OCI-LY1 (cell line): ENCODE data around the gene TBC1D16.

ENCODE experiments used
- H2AFZ ChIP-seq: fragments of 200-600 bp; sonication (generic), shearing (Covaris generic); 2 replicates; pipeline ENCODE4 v1.6.0; 2014; ENCODE audit warnings: antibody characterized with exemption, mild to moderate bottlenecking, low read length
- H3F3A ChIP-seq: fragments of 200-600 bp; sonication (generic), shearing (Covaris generic); 2 replicates; pipeline ENCODE4 v1.6.0; 2014; ENCODE audit warnings: mild to moderate bottlenecking, antibody characterized with exemption, low read length, moderate library complexity; ENCODE audit not compliant: insufficient read depth
- H3K27ac ChIP-seq: fragments of 200-600 bp; sonication (generic); 2 replicates; pipeline ENCODE4 v1.5.1; 2014; ENCODE audit warnings: low read length, mixed run types, mild to moderate bottlenecking, low read depth; ENCODE audit not compliant: poor library complexity, severe bottlenecking
- H3K27me3 ChIP-seq: fragments of 200-600 bp; sonication (generic); 2 replicates; pipeline ENCODE4 v1.6.0; 2014; ENCODE audit warnings: antibody characterized with exemption, mild to moderate bottlenecking, low read length, moderate library complexity; ENCODE audit not compliant: insufficient read depth
- H3K36me3 ChIP-seq: fragments of 200-600 bp; sonication (generic); 2 replicates; pipeline ENCODE4 v1.6.1; 2014; ENCODE audit warnings: mild to moderate bottlenecking, antibody characterized with exemption, low read length, moderate library complexity, mixed read lengths; ENCODE audit not compliant: insufficient read depth
- H3K4me1 ChIP-seq: fragments of 200-600 bp; sonication (generic); 2 replicates; pipeline ENCODE4 v1.5.1; 2014; ENCODE audit warnings: mild to moderate bottlenecking, low read length, moderate library complexity; ENCODE audit not compliant: insufficient read depth, severe bottlenecking
- H3K4me2 ChIP-seq: fragments of 200-600 bp; sonication (generic), shearing (Covaris generic); 2 replicates; pipeline ENCODE4 v1.6.1; 2014; ENCODE audit warnings: low read length
- H3K4me3 ChIP-seq: fragments of 200-600 bp; sonication (generic); 2 replicates; pipeline ENCODE4 v1.5.1; 2014; ENCODE audit warnings: low read length, low read depth, mild to moderate bottlenecking, mixed read lengths; ENCODE audit not compliant: poor library complexity, severe bottlenecking
- H3K79me2 ChIP-seq: fragments of 200-600 bp; shearing (Covaris generic); 2 replicates; pipeline ENCODE4 v1.6.1; 2016; ENCODE audit warnings: mixed run types, low read length, mixed read lengths; ENCODE audit not compliant: insufficient read depth
- H3K9ac ChIP-seq: fragments of 200-600 bp; sonication (generic), shearing (Covaris generic); 2 replicates; pipeline ENCODE4 v1.6.1; 2014; ENCODE audit warnings: mild to moderate bottlenecking, low read length, mixed read lengths
- H3K9me2 ChIP-seq: fragments of 200-600 bp; sonication (generic), shearing (Covaris generic); 2 replicates; pipeline ENCODE4 v1.6.1; 2014; ENCODE audit warnings: low read depth, mild to moderate bottlenecking, low read length, mixed read lengths
- H3K9me3 ChIP-seq: fragments of 200-600 bp; shearing (Covaris generic); 2 replicates; pipeline ENCODE4 v1.6.1; 2014; ENCODE audit warnings: low read length, mixed read lengths
- H4K20me1 ChIP-seq: fragments of 200-600 bp; sonication (generic), shearing (Covaris generic); 2 replicates; pipeline ENCODE4 v1.6.0; 2016; ENCODE audit warnings: mild to moderate bottlenecking, low read length; ENCODE audit not compliant: insufficient read depth
- EZH2 ChIP-seq: fragments of 200-600 bp; sonication (generic), shearing (Covaris generic); IDR thresholded peaks from 2 replicates; pipeline ENCODE4 v1.8.0; 2017; ENCODE audit warnings: borderline replicate concordance, mixed run types, mild to moderate bottlenecking, antibody characterized with exemption, low read length, moderate library complexity, mixed read lengths
- TF ChIP-seq, protein P1 (sequence below): fragments of 200-600 bp; sonication (generic), shearing (Covaris generic); IDR thresholded peaks from 2 replicates; pipeline ENCODE4 v1.5.1; 2017; ENCODE audit warnings: mild to moderate bottlenecking, antibody characterized with exemption, low read length, moderate library complexity, mixed read lengths

TBC1D16 gene

GRCh38 chr17:79926605-79927135 is 109.0 kb downstream of the TBC1D16 start:
- H3K79me2 ChIP-seq: no peaks in the 10 kb centered on the region
- no peak overlapping the region for H3K4me3 ChIP-seq
- H3K27me3 ChIP-seq: peaks cover 5% of the 10 kb centered on the region; the same call in 1 of the 2 replicates
- no peaks in the 10 kb centered on the region for H3K36me3 ChIP-seq
- H3K4me2 ChIP-seq: no peak overlapping the region
- H3F3A ChIP-seq: no peaks in the 10 kb centered on the region
- H3K9ac ChIP-seq: no peak overlapping the region
- no peak overlapping the region for H2AFZ ChIP-seq
- no peaks in the 10 kb centered on the region for H3K4me1 ChIP-seq
- no peaks in the 10 kb centered on the region for H3K9me2 ChIP-seq
- H4K20me1 ChIP-seq: no peaks in the 10 kb centered on the region
- TF ChIP-seq, protein P1, sequence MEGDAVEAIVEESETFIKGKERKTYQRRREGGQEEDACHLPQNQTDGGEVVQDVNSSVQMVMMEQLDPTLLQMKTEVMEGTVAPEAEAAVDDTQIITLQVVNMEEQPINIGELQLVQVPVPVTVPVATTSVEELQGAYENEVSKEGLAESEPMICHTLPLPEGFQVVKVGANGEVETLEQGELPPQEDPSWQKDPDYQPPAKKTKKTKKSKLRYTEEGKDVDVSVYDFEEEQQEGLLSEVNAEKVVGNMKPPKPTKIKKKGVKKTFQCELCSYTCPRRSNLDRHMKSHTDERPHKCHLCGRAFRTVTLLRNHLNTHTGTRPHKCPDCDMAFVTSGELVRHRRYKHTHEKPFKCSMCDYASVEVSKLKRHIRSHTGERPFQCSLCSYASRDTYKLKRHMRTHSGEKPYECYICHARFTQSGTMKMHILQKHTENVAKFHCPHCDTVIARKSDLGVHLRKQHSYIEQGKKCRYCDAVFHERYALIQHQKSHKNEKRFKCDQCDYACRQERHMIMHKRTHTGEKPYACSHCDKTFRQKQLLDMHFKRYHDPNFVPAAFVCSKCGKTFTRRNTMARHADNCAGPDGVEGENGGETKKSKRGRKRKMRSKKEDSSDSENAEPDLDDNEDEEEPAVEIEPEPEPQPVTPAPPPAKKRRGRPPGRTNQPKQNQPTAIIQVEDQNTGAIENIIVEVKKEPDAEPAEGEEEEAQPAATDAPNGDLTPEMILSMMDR: no peak
- no peak for TF ChIP-seq EZH2
- no peak overlapping the region for H3K27ac ChIP-seq
- H3K9me3 ChIP-seq: no peaks in the 10 kb centered on the region

GRCh38 chr17:79926142-79926604 is 109.5 kb downstream of the TBC1D16 start:
- no peaks in the 10 kb centered on the region for H3K36me3 ChIP-seq
- TF ChIP-seq EZH2: no peak
- TF ChIP-seq, protein P1: no peak
- H2AFZ ChIP-seq: no peak overlapping the region
- H3K4me3 ChIP-seq: no peak overlapping the region
- no peaks in the 10 kb centered on the region for H3K4me1 ChIP-seq
- no peaks in the 10 kb centered on the region for H4K20me1 ChIP-seq
- H3K27ac ChIP-seq: no peak overlapping the region
- no peaks in the 10 kb centered on the region for H3K9me2 ChIP-seq
- no peak overlapping the region for H3K4me2 ChIP-seq
- H3K79me2 ChIP-seq: no peaks in the 10 kb centered on the region
- no peak overlapping the region for H3K9ac ChIP-seq
- H3K27me3 ChIP-seq: peaks cover 5% of the 10 kb centered on the region; the same call in 1 of the 2 replicates
- no peaks in the 10 kb centered on the region for H3K9me3 ChIP-seq
- H3F3A ChIP-seq: no peaks in the 10 kb centered on the region

- TF ChIP-seq EZH2: no peak
- TF ChIP-seq, protein P1: no peak
Observed at GRCh38 chr17:79925242-79925957, 110.3 kb downstream of the TBC1D16 start.

More at GRCh38 chr17:79925242-79925957, 110.3 kb downstream of the TBC1D16 start:
- H3K4me3 ChIP-seq: no peak overlapping the region
- H3K9me2 ChIP-seq: no peaks in the 10 kb centered on the region
- no peaks in the 10 kb centered on the region for H4K20me1 ChIP-seq
- H3K79me2 ChIP-seq: no peaks in the 10 kb centered on the region
- H3F3A ChIP-seq: no peaks in the 10 kb centered on the region
- no peaks in the 10 kb centered on the region for H3K36me3 ChIP-seq
- no peak overlapping the region for H3K9ac ChIP-seq
- no peaks in the 10 kb centered on the region for H3K9me3 ChIP-seq
- no peak overlapping the region for H3K4me2 ChIP-seq
- no peaks in the 10 kb centered on the region for H3K4me1 ChIP-seq
- H3K27ac ChIP-seq: no peak overlapping the region
- no peak overlapping the region for H2AFZ ChIP-seq
- H3K27me3 ChIP-seq: peaks cover 5% of the 10 kb centered on the region; the same call in 1 of the 2 replicates
